ENCODE measurements around the gene PCNX4. TPM values are rescaled to one million over a fixed set of nuclear protein-coding genes. Genes with fewer than 3 reads are reported as not detected.
A peak's percentile ranks its signal among the peaks of the same experiment; 100 is the strongest.

Gene PCNX4
- total and polyA plus RNA-seq, 7 donors = 3.7 to 55.9 (median 43.8) TPM

GRCh38 chr14:60210703-60211102 is 119.0 kb downstream of the PCNX4 start:
- WGBS, 2 donors = 83 to 88% methylated on average over 1 of the region's 1 CpG
- TF ChIP-seq, protein P1, sequence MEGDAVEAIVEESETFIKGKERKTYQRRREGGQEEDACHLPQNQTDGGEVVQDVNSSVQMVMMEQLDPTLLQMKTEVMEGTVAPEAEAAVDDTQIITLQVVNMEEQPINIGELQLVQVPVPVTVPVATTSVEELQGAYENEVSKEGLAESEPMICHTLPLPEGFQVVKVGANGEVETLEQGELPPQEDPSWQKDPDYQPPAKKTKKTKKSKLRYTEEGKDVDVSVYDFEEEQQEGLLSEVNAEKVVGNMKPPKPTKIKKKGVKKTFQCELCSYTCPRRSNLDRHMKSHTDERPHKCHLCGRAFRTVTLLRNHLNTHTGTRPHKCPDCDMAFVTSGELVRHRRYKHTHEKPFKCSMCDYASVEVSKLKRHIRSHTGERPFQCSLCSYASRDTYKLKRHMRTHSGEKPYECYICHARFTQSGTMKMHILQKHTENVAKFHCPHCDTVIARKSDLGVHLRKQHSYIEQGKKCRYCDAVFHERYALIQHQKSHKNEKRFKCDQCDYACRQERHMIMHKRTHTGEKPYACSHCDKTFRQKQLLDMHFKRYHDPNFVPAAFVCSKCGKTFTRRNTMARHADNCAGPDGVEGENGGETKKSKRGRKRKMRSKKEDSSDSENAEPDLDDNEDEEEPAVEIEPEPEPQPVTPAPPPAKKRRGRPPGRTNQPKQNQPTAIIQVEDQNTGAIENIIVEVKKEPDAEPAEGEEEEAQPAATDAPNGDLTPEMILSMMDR (IDR thresholded peaks at IDR 0.05) = no peak
- TF ChIP-seq POLR2AphosphoS5 (IDR thresholded peaks at IDR 0.05) (no peak), EP300 (IDR thresholded peaks at IDR 0.05) (no peak), POLR2A (IDR thresholded peaks at IDR 0.05) (no peak)
- Histone ChIP-seq H3K4me1 (peaks cover 0 to 24% (median 18%) of the 10 kb centered on the region in 4 donors), H3K9me3 (no peaks in the 10 kb centered on the region), H3K27me3 (no peaks in the 10 kb centered on the region), H3K36me3 (no peaks in the 10 kb centered on the region), H3K4me3 (no peak overlapping the region), H3K27ac (no peak overlapping the region)
- no peak for DNase-seq
- intact Hi-C loops (cut with DNase I) = no loop called here

- H3K27ac ChIP-seq = no peak overlapping the region
- peaks cover 0 to 28% (median 19%) of the 10 kb centered on the region in 4 donors for H3K4me1 ChIP-seq
- H3K4me3 ChIP-seq = no peak overlapping the region
- TF ChIP-seq EP300 (IDR thresholded peaks at IDR 0.05) (no peak), POLR2A (IDR thresholded peaks at IDR 0.05) (no peak), POLR2AphosphoS5 (IDR thresholded peaks at IDR 0.05) (no peak)
- TF ChIP-seq, protein P1 (IDR thresholded peaks at IDR 0.05) = no peak
- 95 to 97% methylated on average over 3 of the region's 3 CpGs for WGBS, 2 donors
- DNase-seq = no peak
- H3K36me3 ChIP-seq = no peaks in the 10 kb centered on the region
- no peaks in the 10 kb centered on the region for H3K27me3 ChIP-seq
- no peaks in the 10 kb centered on the region for H3K9me3 ChIP-seq
- intact Hi-C loops (cut with DNase I) = no loop called here
Observed at GRCh38 chr14:60211153-60211552, 119.4 kb downstream of the PCNX4 start.

DNA sequence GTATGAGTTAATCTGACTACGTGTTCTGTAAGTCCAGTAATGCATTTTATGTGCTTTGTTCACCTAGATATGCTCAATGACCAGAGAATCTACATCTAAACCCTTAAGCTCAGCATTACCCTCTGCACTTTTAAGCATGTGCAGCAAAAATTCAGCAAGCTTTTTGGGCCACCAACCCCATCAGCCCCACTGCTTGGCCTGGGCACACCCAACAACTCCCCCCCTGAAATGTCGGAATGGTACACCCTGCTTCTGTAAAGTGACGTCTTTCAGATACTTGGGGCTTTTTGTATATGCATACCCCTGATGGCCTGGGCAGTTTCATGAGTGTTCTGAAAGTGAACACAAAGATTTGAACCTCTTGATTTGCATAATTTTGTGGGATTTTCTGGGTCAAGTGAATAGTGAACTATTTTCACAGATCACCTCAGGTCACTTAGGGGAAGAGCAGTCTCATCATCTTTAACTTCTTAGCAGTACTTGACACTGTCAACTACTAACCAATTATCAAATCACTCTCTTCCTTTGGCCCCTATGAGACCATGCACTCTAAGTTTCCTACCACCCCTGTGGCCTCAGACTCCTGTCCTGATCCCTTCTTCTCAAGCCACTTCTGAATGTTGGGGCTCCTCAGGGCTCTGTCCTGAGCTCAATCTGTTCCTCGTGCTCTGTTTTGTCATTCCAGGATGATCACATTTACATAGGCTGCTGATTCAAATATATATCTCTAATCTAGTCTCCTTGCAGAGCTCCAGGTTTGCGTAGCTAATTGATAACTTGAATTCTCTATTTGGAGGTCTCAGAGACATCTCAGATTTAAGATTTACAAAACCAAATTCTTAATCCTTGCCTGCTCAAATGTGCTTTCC is 121.0 kb downstream of the PCNX4 start:
- peaks cover 0 to 44% (median 35%) of the 10 kb centered on the region in 4 donors for H3K4me1 ChIP-seq
- no peaks in the 10 kb centered on the region for H3K36me3 ChIP-seq
- H3K27ac ChIP-seq = peak overlapping the region in 1 of 4 donors; percentile 76
- no peak overlapping the region for H3K4me3 ChIP-seq
- 89 to 92% methylated on average over 5 of the region's 5 CpGs for WGBS, 2 donors
- DNase-seq = no peak
- intact Hi-C loops (cut with DNase I) = no loop called here
- no peaks in the 10 kb centered on the region for H3K27me3 ChIP-seq
- TF ChIP-seq POLR2A (IDR thresholded peaks at IDR 0.05) (no peak), POLR2AphosphoS5 (IDR thresholded peaks at IDR 0.05) (no peak), EP300 (IDR thresholded peaks at IDR 0.05) (no peak)
- TF ChIP-seq, protein P1 (IDR thresholded peaks at IDR 0.05) = no peak
- no peaks in the 10 kb centered on the region for H3K9me3 ChIP-seq

GRCh38 chr14:60214003-60214402 is 122.3 kb downstream of the PCNX4 start:
- Histone ChIP-seq H3K36me3 (no peaks in the 10 kb centered on the region), H3K4me1 (peaks cover 0 to 50% (median 38%) of the 10 kb centered on the region in 4 donors), H3K9me3 (no peaks in the 10 kb centered on the region), H3K27ac (peak overlapping the region; percentile 50 to 85 (median 73)), H3K27me3 (no peaks in the 10 kb centered on the region), H3K4me3 (no peak overlapping the region)
- WGBS, 2 donors = 23 to 64% methylated on average over 3 of the region's 3 CpGs
- peak; percentile 47 to 61 (median 58) for TF ChIP-seq POLR2AphosphoS5 (IDR thresholded peaks at IDR 0.05)
- no peak for TF ChIP-seq POLR2A (IDR thresholded peaks at IDR 0.05)
- intact Hi-C loops (cut with DNase I) = no loop called here
- DNase-seq = no peak

GRCh38 chr14:60214415-60215126 is 122.8 kb downstream of the PCNX4 start:
- intact Hi-C loops (cut with DNase I) = loop anchor here (1.0 kb wide), 1 partner anchor 34 kb away; no protein-coding TSS in a partner anchor
- Histone ChIP-seq H3K4me3 (no peak overlapping the region), H3K27ac (peak overlapping the region; percentile 50 to 85 (median 73)), H3K4me1 (peaks cover 0 to 50% (median 38%) of the 10 kb centered on the region in 4 donors), H3K36me3 (no peaks in the 10 kb centered on the region), H3K27me3 (no peaks in the 10 kb centered on the region), H3K9me3 (no peaks in the 10 kb centered on the region)
- peak; percentile 70 to 85 (median 82) for TF ChIP-seq POLR2AphosphoS5 (IDR thresholded peaks at IDR 0.05)
- TF ChIP-seq POLR2A (IDR thresholded peaks at IDR 0.05) = no peak
- peak in 1 of 4 donors; percentile 25 for TF ChIP-seq EP300 (IDR thresholded peaks at IDR 0.05)
- no peak for DNase-seq
- 7 to 55% methylated on average over 1 of the region's 1 CpG for WGBS, 2 donors
